ENCODE results near the gene SLC7A8.
"Not testable (repeated sequence)": the region's sequence is repeated elsewhere in the genome, so short reads cannot be mapped to it uniquely, and the experiment has no call there.

The SLC7A8 gene

GRCh38 chr14:23112359-23113178 is 70.9 kb downstream of the SLC7A8 start:
- no peak for DNase-seq

- DNase-seq: no peak
Measured at GRCh38 chr14:23110579-23111365, 72.7 kb downstream of the SLC7A8 start.

GRCh38 chr14:23109769-23110168 is 73.7 kb downstream of the SLC7A8 start:
- DNase-seq: no peak

- not testable (repeated sequence) for DNase-seq
Measured at GRCh38 chr14:23108169-23108568, 75.3 kb downstream of the SLC7A8 start.

GRCh38 chr14:23107620-23108019 is 75.8 kb downstream of the SLC7A8 start:
- not testable (repeated sequence) for DNase-seq

- DNase-seq: no peak
Measured at GRCh38 chr14:23106747-23107045, 76.8 kb downstream of the SLC7A8 start.

- DNase-seq: no peak
Measured at GRCh38 chr14:23105348-23105824, 78.1 kb downstream of the SLC7A8 start.

- no peak for DNase-seq
Measured at GRCh38 chr14:23104591-23105347, 78.7 kb downstream of the SLC7A8 start, which contains the start of gene CIROP. CIROP (minus strand) TSS chr14:23104989; CDS start chr14:23104920, 69 bp downstream.

- no peak for DNase-seq
Measured at GRCh38 chr14:23104070-23104590, 79.3 kb downstream of the SLC7A8 start.

- no peak for DNase-seq
Measured at GRCh38 chr14:23103581-23103980, 79.9 kb downstream of the SLC7A8 start.

- DNase-seq: no peak
Measured at GRCh38 chr14:23102801-23103200, 80.7 kb downstream of the SLC7A8 start.

GRCh38 chr14:23101986-23102625 is 81.4 kb downstream of the SLC7A8 start:
- DNase-seq: no peak

GRCh38 chr14:23101213-23101970 is 82.1 kb downstream of the SLC7A8 start:
- no peak for DNase-seq

GRCh38 chr14:23099212-23099861 is 84.1 kb downstream of the SLC7A8 start:
- no peak for DNase-seq

GRCh38 chr14:23097786-23098185 is 85.7 kb downstream of the SLC7A8 start:
- no peak for DNase-seq

- DNase-seq: peak; percentile 99
Measured at GRCh38 chr14:23095196-23096108, 88.0 kb downstream of the SLC7A8 start, which contains the start of gene C14orf119. C14orf119 (plus strand) TSS chr14:23095505; CDS start chr14:23097659, 2,154 bp downstream.

- DNase-seq: peak; percentile 83
Measured at GRCh38 chr14:23094666-23095195, 88.7 kb downstream of the SLC7A8 start, which contains the start of gene ACIN1. ACIN1 (minus strand) TSS chr14:23095136; CDS start chr14:23095112, 24 bp downstream.

- no peak for DNase-seq
Measured at GRCh38 chr14:23093991-23094665, 89.3 kb downstream of the SLC7A8 start.

GRCh38 chr14:23093526-23093925 is 89.9 kb downstream of the SLC7A8 start:
- no peak for DNase-seq

All from activated CD4-positive, alpha-beta T cell treated with anti-CD3 and anti-CD28 coated beads, Interleukin-10, Interleukin-2, amounts not matched to agents 100 ng/mL and 50 ng/mL, durations not matched to agents 16 hours and 8 hours (primary cell).